Right ventricle myocardium inferior (tissue), 1 donor: ENCODE measurements around the gene HOXB6. TPM values are rescaled to one million over a fixed set of nuclear protein-coding genes. Genes with fewer than 3 reads are reported as not detected.

Experiments used
- ATAC-seq: fragments of 200-7000 bp; cut with Tn5 transposase; one replicate; pipeline ENCODE4 v1.9.1; 2020; ENCODE audit warnings: mild to moderate bottlenecking, moderate library complexity
- DNase-seq: peaks from one replicate; pipeline ENCODE4 v3.0.0; 2021; ENCODE audit errors: missing footprints
- intact Hi-C: fragments of 100-400 bp; cut with DNase I; formaldehyde crosslinking; loops from one replicate; pipeline ENCODE4 v1.11.0; 2022
- microRNA-seq: library from miRNA; unstranded; fragments of <30 nt; microRNA quantifications from one replicate; pipeline ENCODE4 v1.2.0, GENCODE V29; 2020
- total RNA-seq: library from RNA; stranded (reverse); fragmentation: NEBNext Ultra II Directional; extraction: Animal tissue kit (Norgen Biotek cat#: 25700); gene quantifications from one replicate; pipeline ENCODE4 v1.2.1, GENCODE V29; 2021
- donor health status: DM: no; HTN: yes; CAD: no; lungs with severe emphysema.

The HOXB6 gene
- total RNA-seq, 1 donor from 2014 or later = 0.57 TPM

DNA sequence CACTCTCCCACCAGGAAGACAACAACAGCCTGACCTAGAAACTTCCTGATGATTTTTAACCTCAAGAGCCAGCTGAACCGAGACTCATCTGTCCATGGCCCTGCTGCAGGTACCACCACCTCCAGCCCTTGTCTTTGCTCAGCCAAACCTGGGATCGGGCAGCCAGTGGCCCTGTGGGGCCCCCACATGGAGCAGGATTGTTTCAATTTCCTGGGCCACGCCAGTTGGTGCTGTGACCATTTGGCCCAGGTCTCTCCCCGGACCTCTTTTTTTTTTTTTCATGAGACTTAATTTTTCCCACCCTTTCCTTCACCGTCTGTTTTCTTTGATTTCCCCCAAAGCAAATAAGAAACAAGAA lies 51.6 kb downstream of the HOXB6 start:
- ATAC-seq = no peak
- DNase-seq = no peak
- intact Hi-C loops = no loop called here

- ATAC-seq (no peak), DNase-seq (no peak)
- intact Hi-C loops = no loop called here
Measured at GRCh38 chr17:48552466-48553189, 52.2 kb downstream of the HOXB6 start.

GRCh38 chr17:48551596-48552465 lies 53.0 kb downstream of the HOXB6 start:
- intact Hi-C loops = no loop called here
- ATAC-seq (no peak), DNase-seq (no peak)

GRCh38 chr17:48551214-48551555 lies 53.6 kb downstream of the HOXB6 start:
- intact Hi-C loops = no loop called here
- DNase-seq = no peak
- ATAC-seq = no peak

DNA sequence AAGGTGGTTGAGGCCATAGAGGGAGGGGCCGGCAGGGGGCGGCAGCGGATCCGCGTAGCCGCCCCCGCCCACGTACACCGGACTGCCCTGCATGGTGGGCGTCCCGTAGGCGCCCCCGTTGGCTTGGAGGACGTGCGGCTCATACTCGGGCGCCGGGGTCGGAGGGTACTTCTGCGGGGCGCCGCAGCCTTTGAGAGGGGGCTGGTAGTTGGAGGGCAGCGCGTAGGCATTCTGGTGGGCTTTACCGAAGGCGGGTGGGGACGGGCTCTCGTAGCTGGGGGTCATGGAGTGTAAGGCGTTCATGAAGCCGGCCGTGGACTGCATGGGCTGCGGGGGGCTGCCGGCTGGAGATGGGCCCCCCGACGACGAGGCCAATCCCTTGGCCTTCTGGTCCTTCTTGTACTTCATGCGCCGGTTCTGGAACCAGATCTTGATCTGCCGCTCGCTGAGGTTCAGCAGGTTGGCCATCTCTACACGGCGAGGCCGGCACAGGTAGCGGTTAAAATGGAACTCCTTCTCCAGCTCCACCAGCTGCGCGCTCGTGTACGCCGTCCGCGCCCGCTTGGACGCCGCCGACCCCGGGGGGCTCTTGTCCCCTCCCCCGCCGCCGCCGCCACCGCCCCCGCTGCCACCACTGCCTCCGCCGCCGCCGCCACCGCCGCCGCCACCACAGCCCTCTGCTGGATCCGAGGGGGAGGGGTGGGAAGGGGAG lies 54.1 kb downstream of the HOXB6 start:
- ATAC-seq (no peak), DNase-seq (no peak)
- intact Hi-C loops = no loop called here

DNA sequence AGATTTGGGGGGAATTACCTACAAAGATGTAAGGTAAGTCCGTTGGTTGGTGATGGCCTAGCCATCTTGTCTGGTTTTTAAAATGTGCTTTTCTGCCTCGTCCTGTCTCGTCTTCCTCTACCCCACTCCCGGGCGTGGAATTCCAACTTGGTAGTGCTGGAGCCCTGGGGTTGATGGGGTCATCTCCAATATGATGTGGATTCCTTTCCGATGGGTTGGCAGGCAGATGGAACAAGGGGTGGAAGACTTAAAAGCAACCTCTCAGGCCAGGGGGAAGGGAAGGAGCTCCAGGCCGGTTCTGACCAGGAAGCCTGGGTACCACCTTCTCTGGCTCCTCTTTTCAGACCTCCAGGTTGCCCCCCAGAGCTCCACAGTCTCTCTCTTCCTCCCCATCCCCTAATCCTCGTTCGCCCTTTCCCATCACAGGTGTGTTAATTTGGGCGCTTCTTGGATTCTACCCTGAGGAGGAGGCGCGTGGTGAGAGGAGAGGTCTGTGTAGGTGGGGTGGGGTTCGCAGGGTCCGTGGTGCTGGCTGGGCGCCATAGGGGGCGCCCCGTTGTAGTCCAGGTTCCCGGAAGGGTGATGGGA lies 54.8 kb downstream of the HOXB6 start:
- intact Hi-C loops = no loop called here
- DNase-seq (no peak), ATAC-seq (no peak)

DNA sequence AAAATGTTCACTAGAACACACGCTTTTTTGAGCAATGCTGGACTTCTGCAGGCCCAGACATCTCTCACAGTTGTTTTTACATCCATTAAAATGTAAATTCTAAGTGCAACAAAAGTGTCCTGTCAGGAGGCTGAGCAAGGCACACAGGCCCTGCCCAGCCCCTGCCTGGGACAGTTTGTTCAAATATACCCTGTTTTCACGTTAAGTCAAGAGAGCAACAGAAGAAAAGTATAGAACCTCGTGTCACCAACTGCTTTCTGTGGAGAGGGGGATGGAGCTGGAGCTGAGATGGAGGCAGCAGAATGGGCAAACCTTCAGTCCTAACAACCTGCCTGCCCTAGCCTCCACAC lies 55.5 kb downstream of the HOXB6 start:
- ATAC-seq (no peak), DNase-seq (no peak)
- intact Hi-C loops = no loop called here

DNA sequence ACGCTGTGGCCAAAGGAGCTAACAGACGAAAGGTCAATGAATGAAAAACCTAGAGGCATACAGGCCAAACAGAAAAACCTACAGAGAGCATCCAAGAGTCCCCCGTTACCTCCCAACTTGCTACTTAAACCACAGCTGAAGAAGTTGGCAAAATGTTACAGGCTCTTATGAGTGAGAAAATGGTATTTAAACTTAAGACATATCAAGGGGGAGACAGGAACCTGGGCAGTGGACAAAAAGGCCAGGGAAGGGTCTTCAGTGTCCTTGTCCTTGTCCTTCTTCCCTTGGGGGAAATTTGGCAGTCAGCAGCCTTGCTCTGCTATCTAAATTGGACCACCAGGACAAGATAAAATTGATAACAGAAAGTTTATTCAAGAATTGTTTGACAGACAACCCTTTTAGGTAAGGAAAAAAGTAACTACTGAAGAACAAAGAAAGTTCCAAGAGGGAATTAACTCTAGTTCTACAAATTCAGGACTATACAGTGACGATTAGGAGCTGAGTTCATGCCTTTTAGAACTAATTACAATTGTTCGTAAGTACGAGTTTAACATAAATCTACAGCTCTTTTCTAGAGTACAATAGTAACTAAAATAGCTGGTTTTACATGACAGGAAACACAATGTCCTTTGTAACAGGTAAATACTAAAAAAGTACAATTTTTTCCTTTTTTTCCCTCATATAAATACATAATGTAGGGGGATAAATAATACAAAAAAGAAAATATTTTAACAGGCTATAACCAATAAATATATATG lies 56.1 kb downstream of the HOXB6 start:
- ATAC-seq (no peak), DNase-seq (no peak)
- intact Hi-C loops = no loop called here

DNA sequence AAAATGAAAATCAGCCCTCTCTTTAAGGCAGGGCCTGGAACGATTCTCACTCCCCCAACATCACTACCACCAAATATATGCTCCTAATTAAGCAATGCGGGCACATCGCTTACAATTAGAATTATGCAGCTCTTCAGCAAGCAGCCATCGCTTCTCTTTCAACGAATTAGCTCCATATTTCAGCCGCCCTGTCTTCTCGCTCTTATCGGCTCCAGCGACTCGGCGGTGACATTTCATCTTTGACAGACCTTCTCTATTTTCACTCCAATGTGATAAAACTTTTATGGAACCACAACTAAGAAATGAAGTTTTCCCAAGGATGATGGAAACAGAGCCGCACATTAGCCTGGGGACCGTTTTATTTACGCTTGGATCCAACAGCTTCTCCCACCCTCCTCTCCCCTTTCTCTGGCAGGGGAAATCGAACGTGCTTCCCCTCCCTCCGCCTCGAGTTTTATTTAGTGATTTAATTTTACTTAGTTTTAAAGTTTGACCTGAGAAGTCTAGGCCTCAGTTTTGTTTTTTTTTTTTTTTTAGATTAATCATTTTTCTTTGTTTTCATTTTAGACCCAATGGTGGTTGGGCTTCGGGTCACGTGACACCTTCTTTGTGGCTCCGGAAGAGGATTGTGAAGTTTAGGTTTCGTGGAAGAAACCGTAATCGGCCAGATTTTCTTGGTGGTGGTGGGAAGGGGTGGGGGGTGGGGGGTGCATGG lies 56.8 kb downstream of the HOXB6 start:
- no peak for ATAC-seq
- intact Hi-C loops = no loop called here
- DNase-seq = no peak

DNA sequence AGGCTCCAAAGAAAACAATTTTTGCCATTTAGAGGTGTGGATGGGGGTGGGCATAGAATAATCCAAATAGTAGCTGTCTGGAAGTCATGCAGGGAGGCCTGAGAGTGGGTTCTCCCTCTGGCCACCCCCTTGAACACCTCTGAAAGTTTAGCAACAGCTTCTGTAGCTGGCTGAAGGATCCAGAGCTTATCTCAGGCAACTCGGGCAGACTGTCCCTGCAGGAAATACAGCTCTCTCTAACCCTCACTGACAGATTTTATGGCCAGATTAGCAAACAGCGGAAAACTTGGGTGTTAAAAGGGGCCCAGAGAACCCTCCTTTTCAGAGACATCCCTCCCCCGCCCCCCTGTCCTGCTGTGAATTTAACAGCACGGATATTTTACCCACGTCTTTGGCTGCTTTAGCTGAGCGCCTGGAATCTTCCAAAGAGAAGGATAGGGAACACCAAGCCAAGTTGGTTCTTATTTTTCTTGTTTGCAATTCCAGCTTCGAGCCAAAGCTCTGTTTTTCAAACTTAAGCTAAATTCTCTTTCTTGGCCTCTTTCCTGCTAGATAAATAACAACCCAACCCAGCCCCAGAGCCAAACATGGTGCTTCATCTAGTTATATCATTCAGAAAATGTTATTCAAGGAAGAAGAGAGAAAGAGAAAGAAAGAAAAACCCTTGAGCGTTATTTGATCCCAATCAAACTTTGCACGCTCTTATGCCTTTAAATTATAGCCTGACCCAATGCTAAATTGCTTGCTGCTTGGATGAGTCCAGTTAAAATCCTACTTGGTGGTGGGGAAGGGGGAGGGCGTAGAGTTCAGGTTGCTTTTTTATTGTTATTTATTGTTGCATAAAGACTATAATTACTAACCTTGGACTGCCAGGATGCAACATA lies 57.6 kb downstream of the HOXB6 start:
- DNase-seq (no peak), ATAC-seq (no peak)
- intact Hi-C loops = no loop called here

GRCh38 chr17:48546137-48546923 lies 58.5 kb downstream of the HOXB6 start:
- DNase-seq (no peak), ATAC-seq (no peak)
- intact Hi-C loops = no loop called here

Small RNAs within 50 kb of the gene (microRNA-seq; reads per million reads assigned to microRNA genes)
- gene MIR196A1 = not detected

Other genes starting within 250 kb of the HOXB6 start
- 0.38 TPM for gene SKAP1, start 174.8 kb downstream of the HOXB6 start, total RNA-seq
- gene HOXB1, start 74.0 kb downstream of the HOXB6 start, total RNA-seq = not detected
- 2.5 TPM for gene HOXB2, start 59.9 kb downstream of the HOXB6 start, total RNA-seq
- 0.38 TPM for gene HOXB4, start 26.6 kb downstream of the HOXB6 start, total RNA-seq
- gene HOXB3, start 14.7 kb downstream of the HOXB6 start, total RNA-seq = 1.2 TPM
- gene HOXB5, start 11.2 kb downstream of the HOXB6 start, total RNA-seq = not detected
- 0.41 TPM for gene HOXB7, start 6.0 kb upstream of the HOXB6 start, total RNA-seq
- not detected for gene HOXB8, start 10.3 kb upstream of the HOXB6 start, total RNA-seq
- gene HOXB9, start 21.4 kb upstream of the HOXB6 start, total RNA-seq = not detected
- not detected for gene PRAC1, start 117.5 kb upstream of the HOXB6 start, total RNA-seq
- gene PRAC2, start 118.2 kb upstream of the HOXB6 start, total RNA-seq = not detected
- gene HOXB13, start 123.8 kb upstream of the HOXB6 start, total RNA-seq = not detected
- 0.08 TPM for gene TTLL6, start 212.2 kb upstream of the HOXB6 start, total RNA-seq
- gene CALCOCO2, start 226.0 kb upstream of the HOXB6 start, total RNA-seq = 321 TPM